ENCODE data around the gene ASTN1.

- TF ChIP-seq CTCF (conservative IDR thresholded peaks at IDR 0.05; ENCODE audit: low read length) = peak; percentile 46
- TF ChIP-seq EZH2phosphoT487 (IDR thresholded peaks at IDR 0.05; ENCODE audit: borderline replicate concordance, low read depth, low read length) = no peak
Observed at GRCh38 chr1:176954242-176954641, 210.3 kb downstream of the ASTN1 start.

Data from OCI-LY7 (cell line).